Coronary artery (tissue), 2 donors: Measurements from ENCODE around the gene TNS4.

Experiments used
- DNase-seq: peaks from one replicate; pipeline ENCODE4 v3.0.0-alpha.2; 2017; ENCODE audit warnings: low spot score
- H3K27ac ChIP-seq, 2 donors: fragments of 200-600 bp; sonication (generic); one replicate each; pipeline ENCODE4 v1.5.1; 2016 to 2019
- H3K4me3 ChIP-seq: fragments of 200-600 bp; sonication (generic); 2 replicates; pipeline ENCODE4 v1.5.1; 2016; ENCODE audit warnings: mild to moderate bottlenecking, moderate library complexity
- CTCF ChIP-seq: fragments of 200-600 bp; sonication (generic); IDR thresholded peaks from one replicate; pipeline ENCODE4 v1.5.1; 2019; ENCODE audit warnings: antibody characterized with exemption

The TNS4 gene

GRCh38 chr17:40427002-40427491 lies 74.4 kb downstream of the TNS4 start:
- Histone ChIP-seq H3K27ac (no peak overlapping the region), H3K4me3 (no peak overlapping the region)
- DNase-seq = no peak
- no peak for TF ChIP-seq CTCF
